Measurements from ENCODE around the gene ADK. TPM values are rescaled to one million over a fixed set of nuclear protein-coding genes. Genes with fewer than 3 reads are reported as not detected.

Gene ADK
- total and polyA plus RNA-seq, 2 donors (not counting 3 experiments of a cell fraction or from before 2014, with no cell fraction given) = 11.7 to 46.5 TPM

- TF ChIP-seq FOS (IDR thresholded peaks at IDR 0.05; ENCODE audit: borderline replicate concordance, insufficient read depth, low read length) = no peak
- no peak for TF ChIP-seq JUN (IDR thresholded peaks at IDR 0.05; ENCODE audit: borderline replicate concordance, insufficient read depth, insufficient read length, low read depth)
- no peak for TF ChIP-seq MAX (IDR thresholded peaks at IDR 0.05; ENCODE audit: insufficient read depth, insufficient read length)
- TF ChIP-seq MYC (IDR thresholded peaks at IDR 0.05; ENCODE audit: low read depth, low read length) = no peak
- TF ChIP-seq EZH2 (IDR thresholded peaks at IDR 0.05; ENCODE audit: borderline replicate concordance, low read depth, low read length, severe bottlenecking) = no peak
- TF ChIP-seq GATA2 (IDR thresholded peaks at IDR 0.05; ENCODE audit: insufficient read depth, insufficient read length, low read depth, low read length) = no peak
- no peak for TF ChIP-seq CTCF (IDR thresholded peaks at IDR 0.05; ENCODE audit: extremely low read depth in 1 of 2, insufficient read depth in 1 of 2, low read depth in 1 of 2, low read length in 2 of 2)
- TF ChIP-seq POLR2AphosphoS5 (IDR thresholded peaks at IDR 0.05; ENCODE audit: insufficient read depth, low read depth, low read length) = no peak
- TF ChIP-seq POLR2A (IDR thresholded peaks at IDR 0.05; ENCODE audit: low read depth, low read length) = no peak
- FAIRE-seq = no peak
- no peaks in the 10 kb centered on the region for H3K27me3 ChIP-seq (ENCODE audit: control insufficient read depth in 2 of 2, insufficient read depth in 2 of 2, low read length in 2 of 2)
- ChIA-PET POLR2A (no interaction called here), CTCF (interaction anchor here (1.3 kb wide), 1 partner anchor 39 kb away, joined by 3 read pairs; no protein-coding TSS in a partner anchor)
- intact Hi-C loops (cut with micrococcal nuclease) (no loop called here), dilution Hi-C loops (cut with MboI; ENCODE audit: extremely low pct_ligation_motif_present, low sequenced_read_pairs) (no loop called here)
- H4K20me1 ChIP-seq (replicated peaks; ENCODE audit: control insufficient read depth, extremely low read depth, insufficient read depth, low read length) = no peaks in the 10 kb centered on the region
- no peak for DNase-seq (ENCODE audit: low read depth, low spot score)
- no peaks in the 10 kb centered on the region for H3K9me3 ChIP-seq (replicated peaks; ENCODE audit: control insufficient read depth, insufficient read depth, low read length)
- no TSS peak for BruUV-seq (replicated peaks)
- no peak overlapping the region for H2AFZ ChIP-seq (ENCODE audit: low read depth, low read length)
- H3K79me2 ChIP-seq (ENCODE audit: control insufficient read depth, insufficient read depth, low read length) = no peaks in the 10 kb centered on the region
- no peaks in the 10 kb centered on the region for H3K4me1 ChIP-seq (ENCODE audit: control insufficient read depth, extremely low read depth, insufficient read depth, low read length)
- no peak overlapping the region for H3K27ac ChIP-seq (ENCODE audit: insufficient read depth, low read depth, low read length)
- H3K9me1 ChIP-seq (replicated peaks; ENCODE audit: control insufficient read depth, extremely low read depth, insufficient read depth, low read length) = no peaks in the 10 kb centered on the region
- no peaks in the 10 kb centered on the region for H3K36me3 ChIP-seq (ENCODE audit: control insufficient read depth in 2 of 2, extremely low read depth in 1 of 2, insufficient read depth in 2 of 2, low read length in 2 of 2)
- no peak overlapping the region for H3K4me3 ChIP-seq (replicated peaks in 1 of 3; ENCODE audit: insufficient read depth in 1 of 3, low read depth in 1 of 3, low read length in 3 of 3)
- H3K4me2 ChIP-seq (ENCODE audit: insufficient read depth, low read length) = no peak overlapping the region
- no peak overlapping the region for H3K9ac ChIP-seq (replicated peaks; ENCODE audit: extremely low read depth, insufficient read depth, low read length)
These were observed 534.5 kb downstream of the ADK start for GRCh38 chr10:74685564-74685963.

All from endothelial cell of umbilical vein (primary cell).